Fibroblast of villous mesenchyme (primary cell): ENCODE measurements around the gene KRR1. TPM values are rescaled to one million over a fixed set of nuclear protein-coding genes. Genes with fewer than 3 reads are reported as not detected.

Source experiments
- DNase-seq: peaks from one replicate; pipeline ENCODE4 v3.0.0-alpha.2; 2010; ENCODE audit warnings: low read depth
- H3K4me3 ChIP-seq: 2 replicates; pipeline ENCODE4 v1.5.1; 2011; ENCODE audit warnings: low read depth, mild to moderate bottlenecking, low read length
- CTCF ChIP-seq: IDR thresholded peaks from 2 replicates; pipeline ENCODE4 v1.5.1; 2012; ENCODE audit warnings: low read depth, mild to moderate bottlenecking, low read length; ENCODE audit not compliant: insufficient read depth
- total RNA-seq: library from RNA; depleted of rRNA; stranded (reverse); fragments of >200 nt; gene quantifications from 2 replicates; pipeline ENCODE4 v1.2.3, GENCODE V29; 2012

The KRR1 gene
- total RNA-seq, 1 donor, result 31.1 TPM

GRCh38 chr12:75483431-75483830 is 28.0 kb downstream of the KRR1 start:
- TF ChIP-seq CTCF, result no peak
- H3K4me3 ChIP-seq, result no peak overlapping the region
- DNase-seq, result no peak

GRCh38 chr12:75482646-75483045 is 28.8 kb downstream of the KRR1 start:
- no peak for DNase-seq
- H3K4me3 ChIP-seq, result no peak overlapping the region

GRCh38 chr12:75481774-75482173 is 29.6 kb downstream of the KRR1 start:
- peak overlapping the region; percentile 61 for H3K4me3 ChIP-seq
- no peak for TF ChIP-seq CTCF
- peak; percentile 81 for DNase-seq

More at GRCh38 chr12:75482646-75483045, 28.8 kb downstream of the KRR1 start:
- TF ChIP-seq CTCF, result no peak

- peak; percentile 66 for DNase-seq
- no peak for TF ChIP-seq CTCF
- H3K4me3 ChIP-seq, result peak overlapping the region; percentile 61
These were observed 30.2 kb downstream of the KRR1 start for GRCh38 chr12:75481013-75481705.

- TF ChIP-seq CTCF, result no peak
- peak within 1 kb of the TSS; percentile 61 for H3K4me3 ChIP-seq
- DNase-seq, result peak; percentile 98
These were observed 30.9 kb downstream of the KRR1 start, which contains the start of gene GLIPR1 for GRCh38 chr12:75480469-75480949. TSS of gene GLIPR1 (plus strand) at chr12:75480755. CDS start at chr12:75480881, 126 bp downstream.

- H3K4me3 ChIP-seq, result peak overlapping the region; percentile 43
- DNase-seq, result no peak
- TF ChIP-seq CTCF, result no peak
These were observed 31.4 kb downstream of the KRR1 start for GRCh38 chr12:75479963-75480461.
